Inflammatory macrophage (primary cell): ENCODE measurements around the gene C17orf107.
A peak's percentile ranks its signal among the peaks of the same experiment; 100 is the strongest.
"Not testable (repeated sequence)": the region's sequence is repeated elsewhere in the genome, so short reads cannot be mapped to it uniquely, and the experiment has no call there.

Experiments
- DNase-seq, 2 donors: peaks; one replicate each; pipeline ENCODE4 v3.0.0-alpha.2; 2020 to 2022
- total RNA-seq, 18 experiments: gene quantifications; one replicate each; lab custom pipeline; 2026; ENCODE audit warnings: mixed read lengths in 6 of 18, inconsistent platforms in 2 of 18; lab: John Stamatoyannopoulos, UW

The C17orf107 gene
- 0.25 to 8.9 (median 1.1) reads per million in 18 experiments for total RNA-seq

DNA sequence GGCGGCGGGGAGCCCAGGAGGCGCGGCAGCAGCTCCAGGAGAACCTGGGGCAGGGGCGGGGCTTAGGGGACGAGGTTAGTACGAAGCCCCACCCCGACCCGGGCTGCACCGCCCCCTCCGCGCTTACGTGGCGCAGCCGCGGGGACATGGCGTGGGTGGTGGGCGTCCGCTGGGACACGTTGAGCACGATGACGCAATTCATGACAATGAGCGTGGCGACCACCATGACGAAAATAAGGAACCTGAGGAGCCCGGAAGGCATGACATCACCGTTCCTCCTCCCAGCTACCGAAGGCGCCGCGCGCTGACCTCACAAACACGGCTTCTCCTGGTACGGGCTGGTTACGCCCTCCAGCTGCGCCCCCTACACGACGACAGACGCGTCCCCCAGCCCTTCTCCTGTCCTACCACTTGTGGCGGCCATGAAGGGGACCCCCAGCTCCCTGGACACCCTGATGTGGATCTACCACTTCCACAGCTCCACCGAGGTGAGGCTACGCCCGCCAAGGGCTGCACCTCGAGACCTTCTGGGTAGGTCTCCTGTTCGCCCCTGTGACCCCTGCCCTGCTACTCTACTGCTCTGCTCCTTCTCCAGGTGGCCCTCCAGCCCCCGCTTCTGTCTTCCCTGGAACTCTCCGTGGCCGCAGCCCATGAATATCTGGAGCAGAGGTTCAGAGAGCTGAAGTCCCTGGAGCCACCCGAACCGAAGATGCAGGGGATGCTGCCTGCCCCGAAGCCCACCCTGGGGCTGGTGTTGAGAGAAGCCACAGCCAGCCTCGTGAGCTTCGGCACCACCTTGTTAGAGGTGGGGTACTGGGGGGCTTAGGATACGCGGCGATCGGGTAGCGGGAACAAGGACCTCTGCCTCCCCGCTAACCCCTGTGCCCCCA lies at the start of gene C17orf107:
C17orf107 (plus strand) TSS at position 196 of the 890 bp plus-strand sequence; CDS start at position 423, 227 bp downstream.
- DNase-seq = peak; percentile 96 to 98

DNA sequence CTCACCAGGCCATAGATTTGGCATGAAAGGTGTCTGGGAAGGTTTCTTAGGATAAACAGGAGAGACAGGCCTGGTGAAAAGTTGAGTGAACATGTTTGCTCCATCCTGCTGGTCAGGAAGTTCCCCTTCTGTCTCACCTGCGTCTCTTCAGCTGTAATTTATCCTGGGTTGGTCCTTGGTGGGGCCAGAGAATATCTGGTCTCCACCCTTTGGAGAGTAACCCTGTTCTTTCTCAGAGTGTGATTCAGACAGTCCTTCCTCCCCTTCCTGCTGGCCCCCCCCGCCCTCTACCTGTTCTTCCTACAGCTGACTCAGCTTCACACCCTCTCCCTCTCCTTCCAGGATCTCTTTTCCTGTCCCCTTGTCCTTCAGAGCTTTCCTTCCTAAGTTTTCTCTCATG lies 49.1 kb upstream of the C17orf107 start:
- DNase-seq = no peak

DNA sequence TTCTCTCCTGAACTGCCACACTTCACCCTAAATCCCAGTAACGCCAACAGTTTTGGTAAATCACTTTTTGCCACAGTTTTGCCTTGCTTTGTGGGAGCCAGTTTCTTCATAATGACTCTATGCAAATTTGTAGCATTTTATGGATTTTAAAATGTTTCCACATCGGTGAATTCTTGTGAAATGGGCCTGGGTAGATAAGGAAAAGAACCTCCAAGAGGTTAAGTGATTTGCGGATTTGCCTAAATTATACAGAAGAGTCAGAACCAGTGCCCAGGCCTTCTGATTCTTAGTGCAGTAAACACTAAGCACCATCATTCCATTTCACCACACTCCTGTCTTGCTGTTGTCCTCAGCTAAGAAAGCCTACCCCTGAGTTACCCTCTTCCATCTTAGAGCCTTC lies 48.3 kb upstream of the C17orf107 start:
- no peak for DNase-seq

DNA sequence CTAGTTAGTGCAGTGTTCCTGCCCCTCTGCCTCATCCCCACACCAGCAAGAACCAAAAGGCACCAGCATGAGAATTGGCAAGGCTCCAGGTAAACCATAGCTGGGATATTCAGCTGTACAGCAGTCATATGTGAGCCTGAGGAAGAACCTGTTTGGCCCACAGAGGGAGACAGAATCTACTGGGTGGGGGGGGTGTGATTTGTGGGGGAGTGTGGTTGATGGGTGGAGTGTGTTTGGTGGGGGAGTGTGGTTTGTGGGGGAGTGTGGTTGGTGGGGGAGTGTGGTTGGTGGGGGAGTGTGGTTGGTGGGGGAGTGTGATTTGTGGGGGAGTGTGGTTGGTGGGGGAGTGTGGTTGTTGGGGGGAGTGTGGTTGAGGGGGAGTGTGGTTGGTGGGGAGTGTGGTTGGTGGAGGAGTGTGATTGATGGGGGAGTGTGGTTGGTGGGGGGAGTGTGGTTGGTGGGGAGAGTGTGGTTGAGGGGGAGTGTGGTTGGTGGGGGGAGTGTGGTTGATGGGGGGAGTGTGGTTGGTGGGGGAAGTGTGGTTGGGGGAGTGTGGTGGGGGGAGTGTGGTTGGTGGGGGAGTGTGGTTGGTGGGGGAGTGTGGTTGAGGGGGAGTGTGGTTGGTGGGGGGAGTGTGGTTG lies 46.6 kb upstream of the C17orf107 start:
- no peak for DNase-seq

DNA sequence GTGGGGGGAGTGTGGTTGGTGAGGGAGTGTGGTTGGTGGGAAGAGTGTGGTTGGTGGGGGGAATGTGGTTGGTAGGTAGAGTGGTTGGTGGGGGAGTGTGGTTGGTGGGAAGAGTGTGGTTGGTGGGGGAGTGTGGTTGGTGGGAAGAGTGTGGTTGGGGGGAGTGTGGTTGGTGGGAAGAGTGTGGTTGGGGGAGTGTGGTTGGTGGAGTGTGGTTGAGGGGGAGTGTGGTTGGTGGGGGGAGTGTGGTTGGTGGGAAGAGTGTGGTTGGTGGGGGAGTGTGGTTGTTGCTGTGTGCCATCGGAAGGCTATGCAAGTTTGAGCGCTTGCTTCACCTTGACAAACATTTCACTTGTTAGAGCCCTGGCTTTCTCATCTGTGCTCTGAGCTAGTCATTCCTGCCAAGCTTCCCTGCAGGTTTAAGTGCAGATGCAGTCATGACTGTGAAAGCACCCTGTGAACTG lies 46.1 kb upstream of the C17orf107 start:
- DNase-seq = no peak

DNA sequence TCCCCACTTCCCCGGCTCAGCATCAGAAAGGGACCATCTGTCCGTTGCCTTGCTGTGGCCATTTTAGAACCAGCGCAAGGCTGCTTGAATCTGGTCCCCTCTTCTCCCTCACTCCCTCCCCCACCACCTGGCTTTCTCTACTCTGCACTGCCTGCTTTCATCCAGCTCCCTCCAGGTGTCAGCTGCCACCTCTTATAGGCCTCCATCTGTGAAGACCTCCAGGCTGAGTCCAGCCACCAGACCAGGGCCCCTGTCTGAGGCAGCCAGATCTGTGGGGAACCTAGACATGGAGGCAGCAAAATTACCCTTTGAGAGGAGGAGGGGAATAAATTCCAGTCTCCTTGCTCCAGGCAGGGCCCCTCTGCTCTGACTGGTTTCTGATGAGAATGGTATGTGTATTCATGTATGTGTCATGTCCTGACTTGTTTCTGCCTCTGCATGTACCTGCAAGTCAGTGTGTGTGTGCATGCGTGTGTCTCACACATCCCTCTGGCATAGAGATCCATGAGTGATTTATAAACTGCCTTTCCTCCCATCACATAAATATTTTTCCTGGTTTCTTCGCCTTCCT lies 45.1 kb upstream of the C17orf107 start:
- no peak for DNase-seq

DNA sequence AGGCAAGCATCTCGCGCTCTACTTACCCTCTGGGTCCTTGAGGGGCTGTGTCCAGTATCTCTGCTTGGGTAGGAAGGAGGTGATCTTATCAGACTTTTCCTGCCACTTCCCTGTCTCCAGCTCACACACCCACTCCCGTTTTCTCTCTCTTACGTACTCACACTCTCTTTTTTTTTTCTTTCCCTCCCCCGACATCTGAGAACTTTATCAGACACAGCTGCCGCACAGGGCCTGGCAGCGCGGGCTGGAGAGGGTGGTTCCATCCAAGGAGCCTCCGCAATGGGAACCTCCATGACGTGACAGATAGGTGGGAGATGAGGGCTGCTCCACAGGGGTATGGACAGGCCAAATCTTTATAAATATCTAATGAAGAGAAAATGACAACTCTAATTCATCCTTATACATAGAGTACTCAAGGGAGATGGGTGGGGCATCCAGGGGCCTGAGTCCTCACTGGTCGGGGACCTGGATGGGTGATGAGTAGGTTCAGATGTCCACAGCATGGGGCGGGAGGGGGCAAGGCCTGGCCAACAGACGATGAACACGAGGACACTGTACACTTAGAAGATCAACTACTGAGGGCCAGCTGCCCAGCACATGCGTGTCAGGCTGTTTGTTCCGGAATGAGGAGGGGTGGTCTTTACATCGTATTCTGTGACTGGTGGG lies 42.9 kb upstream of the C17orf107 start:
- DNase-seq = no peak

DNA sequence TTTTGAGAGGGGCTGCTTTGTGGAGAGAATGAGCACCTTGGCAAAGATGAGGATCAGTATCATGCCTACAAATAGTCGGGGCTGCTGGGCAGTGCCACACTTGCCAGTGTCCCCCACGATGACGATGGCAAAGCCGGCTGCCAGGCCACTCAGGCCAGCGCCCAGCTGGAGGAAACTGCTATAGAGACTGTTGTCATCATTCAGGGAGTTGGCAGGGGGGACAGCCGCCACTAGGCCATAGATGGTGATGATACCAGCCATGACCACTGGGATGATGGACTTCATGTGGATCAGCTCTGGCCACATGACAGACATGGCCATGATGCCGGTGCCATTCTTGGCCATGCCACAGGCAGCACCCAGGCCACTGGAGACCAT lies 42.4 kb upstream of the C17orf107 start:
- no peak for DNase-seq

DNA sequence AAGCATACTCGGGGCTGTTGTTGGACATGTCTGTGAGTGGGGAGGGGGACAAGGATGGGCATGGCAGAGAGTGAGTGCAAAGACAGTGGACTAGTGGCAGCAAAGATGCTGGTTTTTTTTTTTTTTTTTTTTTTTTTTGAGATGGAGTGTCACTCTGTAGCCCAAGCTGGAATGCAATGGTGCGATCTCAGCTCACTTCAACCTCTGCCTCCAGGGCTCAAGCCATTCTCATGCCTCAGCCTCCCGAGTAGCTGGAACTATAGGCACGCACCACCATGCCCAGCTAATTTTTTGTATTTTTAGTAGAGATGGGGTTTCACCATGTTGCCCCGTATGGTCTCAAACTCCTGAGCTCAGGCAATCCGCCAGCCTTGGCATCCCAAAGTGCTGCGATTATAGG lies 42.0 kb upstream of the C17orf107 start:
- not testable (repeated sequence) for DNase-seq

DNA sequence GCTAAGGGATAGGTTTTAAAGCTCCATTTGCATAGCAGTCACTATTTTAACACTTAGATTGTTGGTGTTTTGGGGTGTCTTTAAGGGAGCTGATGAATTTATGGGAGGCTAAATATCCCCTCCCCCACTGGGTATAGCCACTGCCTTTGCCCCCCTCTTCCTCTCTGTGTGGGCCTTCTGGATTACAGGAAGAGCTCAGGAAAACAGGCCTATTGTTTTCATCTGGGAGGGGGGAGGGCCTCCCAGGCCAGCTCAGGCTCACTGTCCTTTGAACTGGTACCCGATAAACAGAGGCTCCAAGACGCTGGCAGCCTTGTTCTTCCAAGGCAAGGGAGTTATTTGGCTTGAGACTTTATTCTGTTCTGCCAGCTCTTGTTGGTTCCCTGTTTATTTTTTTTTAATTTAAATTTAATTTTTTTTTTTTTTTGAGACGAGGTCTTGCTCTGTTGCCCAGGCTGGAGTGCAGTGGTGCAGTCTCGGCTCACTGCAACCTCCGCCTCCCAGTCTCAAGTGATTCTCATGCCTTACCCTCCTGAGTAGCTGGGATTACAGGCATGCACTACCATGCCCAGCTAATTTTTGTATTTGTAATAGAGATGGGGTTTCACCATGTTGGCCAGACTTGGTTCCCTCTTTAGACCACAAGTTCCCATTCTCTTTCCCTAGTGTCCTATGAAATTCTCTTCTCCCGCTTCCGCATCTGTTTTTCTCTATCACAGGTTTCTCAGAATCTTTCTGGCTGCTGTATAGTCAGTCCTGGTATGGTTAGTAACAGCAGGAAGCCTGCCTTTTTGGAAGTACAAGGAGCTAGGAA lies 41.1 kb upstream of the C17orf107 start:
- peak; percentile 66 to 75 for DNase-seq

DNA sequence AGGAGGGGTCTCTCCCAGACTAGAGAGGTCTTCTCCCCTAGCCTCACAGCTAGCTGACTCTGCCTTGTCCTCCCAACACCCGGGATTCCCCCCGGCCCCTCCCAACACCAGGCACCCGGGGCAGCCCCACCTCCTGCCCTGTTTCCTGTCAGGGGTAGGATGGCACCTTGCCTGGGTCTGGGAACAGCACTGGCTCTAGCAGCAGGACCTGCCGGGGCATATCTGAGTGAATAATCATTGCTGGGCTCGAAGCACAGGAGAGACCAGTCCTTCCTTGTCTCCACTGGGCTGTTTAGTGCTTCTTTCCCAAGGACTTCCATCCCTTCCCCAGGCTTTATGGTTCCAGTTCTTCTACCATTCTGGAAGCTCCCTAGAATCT lies 40.5 kb upstream of the C17orf107 start:
- DNase-seq = no peak

DNA sequence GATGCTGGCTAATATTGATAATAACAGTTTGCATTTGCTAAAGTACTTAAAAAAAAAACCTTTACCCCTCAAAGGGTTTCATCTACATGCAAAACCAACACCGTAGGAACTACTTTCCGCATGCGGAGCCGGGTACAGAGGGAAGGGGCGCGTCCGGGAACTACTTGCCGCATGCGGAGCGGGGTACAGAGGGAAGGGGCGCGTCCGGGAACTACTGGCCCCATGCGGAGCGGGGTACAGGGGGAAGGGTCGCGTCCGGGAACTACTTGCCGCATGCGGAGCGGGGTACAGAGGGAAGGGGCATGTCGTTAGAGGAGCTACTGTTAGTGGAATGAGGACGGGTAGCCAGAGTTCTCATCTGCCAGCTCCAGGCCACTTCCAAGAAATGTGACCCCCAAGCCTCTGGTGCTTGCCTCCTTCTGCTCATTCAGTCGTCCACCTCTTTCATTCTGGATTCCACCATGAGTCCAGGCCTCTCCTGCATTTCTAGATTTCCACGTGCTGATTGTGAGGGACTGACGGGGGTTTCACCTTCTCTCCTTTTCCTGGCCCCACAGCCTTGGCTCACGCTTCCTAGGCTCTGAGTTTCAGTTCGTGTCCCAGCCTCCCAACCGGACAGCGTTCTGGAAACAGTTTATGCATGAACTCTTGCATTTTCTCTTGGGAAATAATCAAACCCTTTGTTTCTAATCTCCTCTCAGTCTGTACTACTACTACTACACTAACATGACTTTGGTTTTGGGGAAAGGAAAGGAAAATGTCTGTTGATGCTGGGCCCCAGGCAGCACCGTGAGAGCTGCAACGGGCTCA lies 39.3 kb upstream of the C17orf107 start:
- no peak for DNase-seq

DNA sequence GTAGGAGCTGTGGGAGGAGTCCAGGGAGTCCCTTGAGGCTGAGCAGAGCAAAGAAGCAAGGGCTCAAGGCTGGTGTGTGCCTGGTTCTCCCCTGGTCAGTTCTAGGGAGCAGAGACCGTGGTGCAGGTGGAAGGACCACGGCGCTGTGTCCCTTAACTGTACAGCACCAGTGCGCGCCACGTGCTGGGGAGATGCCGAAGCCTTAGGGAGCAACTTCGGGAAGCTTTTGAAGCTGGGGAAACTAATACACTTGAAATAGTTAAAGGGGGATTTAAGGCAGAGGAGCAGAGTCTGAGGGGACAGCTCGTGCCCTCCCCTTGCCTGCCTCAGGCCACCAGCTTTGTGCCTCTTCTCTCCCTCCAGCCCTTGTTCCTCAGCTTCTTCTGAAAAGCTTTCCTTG lies 38.7 kb upstream of the C17orf107 start:
- no peak for DNase-seq

DNA sequence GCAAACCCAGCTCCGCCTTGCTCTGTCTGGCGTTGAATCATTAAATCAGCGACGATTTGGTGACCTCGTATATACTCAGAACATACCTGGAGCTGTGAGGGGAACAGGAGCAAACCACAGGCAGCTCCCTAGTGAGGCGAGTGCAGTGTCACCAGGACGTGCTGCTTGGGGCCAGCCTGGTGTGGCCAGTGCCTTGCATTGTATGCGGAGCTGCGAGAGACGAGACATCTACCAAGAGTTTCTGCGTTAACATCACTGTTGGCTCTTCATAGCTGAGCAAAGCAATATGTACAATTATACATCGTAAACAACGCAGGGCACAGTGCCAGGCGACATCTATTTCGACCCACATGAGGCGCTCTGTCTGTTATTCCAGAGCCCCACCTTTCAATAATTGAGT lies 38.3 kb upstream of the C17orf107 start:
- DNase-seq = no peak

DNA sequence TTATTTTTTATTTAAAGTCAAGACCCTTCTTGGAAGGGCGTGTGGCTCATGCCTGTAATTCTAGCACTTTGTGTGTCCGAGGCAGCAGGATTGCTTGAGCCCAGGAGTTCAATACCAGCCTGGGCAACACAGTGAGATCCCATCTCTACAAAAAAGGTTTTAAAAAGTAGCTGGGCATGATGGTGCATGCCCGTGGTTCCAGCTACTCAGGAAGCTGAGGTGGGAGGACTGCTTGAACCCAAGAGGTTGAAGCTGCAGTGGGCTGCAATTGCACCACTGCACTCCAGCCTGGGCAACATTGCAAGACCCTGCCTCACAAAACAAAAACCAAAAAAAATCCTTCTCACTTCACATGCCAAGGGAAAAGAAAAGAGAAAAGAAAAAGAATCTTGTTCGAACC lies 36.6 kb upstream of the C17orf107 start:
- DNase-seq = no peak

DNA sequence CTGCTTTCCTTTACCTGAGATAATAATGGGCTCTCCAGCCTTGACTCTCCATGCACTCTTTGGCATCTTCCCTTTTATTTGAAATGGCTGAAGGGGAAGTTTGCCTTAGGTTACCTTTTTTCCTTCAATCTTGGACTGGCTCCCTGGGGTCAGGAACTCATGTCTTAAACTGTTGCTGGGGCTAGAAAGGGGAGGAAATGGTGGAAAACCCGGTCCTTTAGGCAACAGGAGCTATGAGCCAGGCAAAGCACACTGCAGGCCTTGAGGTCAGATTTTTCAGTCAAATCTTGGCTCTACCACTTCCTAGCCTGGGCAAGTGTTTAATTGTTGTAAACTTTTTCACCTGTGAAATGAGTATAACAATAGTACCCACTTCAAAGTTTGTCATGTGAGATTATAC lies 36.0 kb upstream of the C17orf107 start:
- DNase-seq = no peak

DNA sequence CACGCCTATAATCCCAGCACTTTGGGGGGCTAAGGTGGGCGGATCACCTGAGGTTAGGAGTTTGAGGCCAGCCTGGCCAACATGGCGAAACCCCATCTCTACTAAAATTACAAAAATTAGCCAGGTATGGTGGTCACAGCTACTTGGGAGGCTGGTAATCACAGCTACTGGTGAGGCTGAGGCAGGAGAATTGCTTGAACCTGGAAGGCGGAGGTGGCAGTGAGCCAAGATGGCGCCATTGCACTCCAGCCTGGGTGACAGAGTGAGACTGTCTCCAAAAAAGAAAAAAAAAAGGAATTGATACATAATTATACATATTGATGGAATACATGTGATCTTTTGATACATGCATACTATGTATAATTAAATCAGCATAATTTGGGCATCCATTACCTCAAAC lies 31.8 kb upstream of the C17orf107 start:
- not testable (repeated sequence) for DNase-seq

DNA sequence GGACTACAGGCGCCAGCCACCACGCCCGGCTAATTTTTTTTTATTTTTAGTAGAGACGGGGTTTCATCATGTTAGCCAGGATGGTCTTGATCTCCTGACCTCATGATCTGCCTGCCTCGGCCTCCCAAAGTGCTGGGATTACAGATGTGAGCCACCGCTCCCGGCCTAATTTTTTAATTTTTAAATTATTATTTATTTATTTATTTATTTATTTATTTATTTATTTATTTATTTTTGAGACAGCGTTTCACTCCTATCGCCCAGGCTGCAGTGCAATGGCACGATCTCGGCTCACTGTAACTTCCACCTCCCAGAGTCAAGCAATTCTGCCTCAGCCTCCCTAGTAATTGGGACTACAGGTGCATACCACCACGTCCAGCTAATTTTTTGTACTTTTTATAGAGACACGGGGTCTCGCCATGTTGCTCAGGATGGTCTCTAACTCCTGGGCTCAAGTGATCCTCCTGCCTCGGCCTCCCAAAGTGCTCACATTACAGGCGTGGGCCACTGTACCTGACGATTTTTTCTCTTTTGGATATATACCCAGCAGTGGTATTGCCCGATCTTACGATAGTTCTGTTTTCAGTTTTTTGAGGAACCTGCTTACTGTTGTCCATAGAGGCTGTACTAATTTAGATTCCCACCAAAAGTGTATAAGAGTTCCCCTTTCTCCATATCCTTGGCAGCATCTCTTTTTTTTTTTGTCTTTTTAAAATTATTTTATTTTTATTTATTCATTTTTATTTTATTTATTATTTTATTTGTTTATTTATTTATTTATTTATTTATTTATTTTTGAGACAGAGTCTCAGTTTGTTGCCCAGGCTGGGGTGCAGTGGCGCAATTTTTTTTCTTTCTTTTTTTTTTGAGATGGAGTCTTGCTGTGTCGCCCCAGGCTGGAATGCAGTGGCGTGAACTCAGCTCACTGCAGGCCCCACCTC lies 30.0 kb upstream of the C17orf107 start:
- peak; percentile 47 to 60 for DNase-seq

DNA sequence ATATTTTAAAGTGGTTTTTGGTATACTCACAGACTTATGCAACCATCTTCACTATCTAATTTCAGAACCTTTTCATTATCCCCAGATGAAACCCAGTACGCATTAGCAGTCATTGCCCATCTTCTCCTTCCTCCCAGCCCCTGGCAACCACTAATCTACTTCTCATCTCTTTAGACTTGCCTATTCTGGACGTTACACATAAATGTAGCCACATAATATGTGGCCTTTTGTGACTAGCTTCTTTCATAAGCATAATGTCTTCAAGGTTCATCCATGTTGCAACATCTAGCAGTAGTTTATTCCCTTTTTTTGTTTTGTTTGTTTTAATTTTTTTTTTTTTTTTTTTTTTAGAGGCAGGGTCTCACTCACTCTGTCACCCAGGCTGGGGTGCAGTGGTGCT lies 28.5 kb upstream of the C17orf107 start:
- DNase-seq = peak; percentile 51 to 80

DNA sequence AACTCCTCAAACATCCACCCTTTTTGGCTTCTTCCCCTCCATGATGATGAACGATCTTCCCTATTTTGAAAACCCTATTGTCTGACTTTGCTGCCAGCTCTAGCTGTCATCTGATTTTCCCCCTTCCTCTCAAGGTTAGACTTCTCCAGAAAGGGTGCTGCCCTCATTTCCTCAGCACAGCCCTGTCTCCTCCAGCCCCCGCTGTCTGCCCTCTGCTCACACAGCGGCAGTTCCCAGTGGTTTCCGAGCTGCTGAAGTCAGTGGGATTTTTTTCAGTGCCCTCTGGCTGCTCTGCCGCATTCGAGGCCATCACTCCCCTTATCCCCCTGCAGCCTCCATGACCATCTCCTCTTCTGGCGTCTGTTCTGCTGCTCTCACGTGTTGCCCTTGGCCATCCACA lies 26.6 kb upstream of the C17orf107 start:
- DNase-seq = peak; percentile 86 to 88
